Hematopoietic multipotent progenitor cell treated with erythropoietin and hydrocortisone succinate and interleukin-3 and kit ligand, for 15 days (in vitro differentiated cells): ENCODE measurements around the gene APOA1.

Source experiments
- DNase-seq: peaks from one replicate; pipeline ENCODE4 v3.0.0-alpha.2; 2015; ENCODE audit warnings: low spot score

The APOA1 gene

DNA sequence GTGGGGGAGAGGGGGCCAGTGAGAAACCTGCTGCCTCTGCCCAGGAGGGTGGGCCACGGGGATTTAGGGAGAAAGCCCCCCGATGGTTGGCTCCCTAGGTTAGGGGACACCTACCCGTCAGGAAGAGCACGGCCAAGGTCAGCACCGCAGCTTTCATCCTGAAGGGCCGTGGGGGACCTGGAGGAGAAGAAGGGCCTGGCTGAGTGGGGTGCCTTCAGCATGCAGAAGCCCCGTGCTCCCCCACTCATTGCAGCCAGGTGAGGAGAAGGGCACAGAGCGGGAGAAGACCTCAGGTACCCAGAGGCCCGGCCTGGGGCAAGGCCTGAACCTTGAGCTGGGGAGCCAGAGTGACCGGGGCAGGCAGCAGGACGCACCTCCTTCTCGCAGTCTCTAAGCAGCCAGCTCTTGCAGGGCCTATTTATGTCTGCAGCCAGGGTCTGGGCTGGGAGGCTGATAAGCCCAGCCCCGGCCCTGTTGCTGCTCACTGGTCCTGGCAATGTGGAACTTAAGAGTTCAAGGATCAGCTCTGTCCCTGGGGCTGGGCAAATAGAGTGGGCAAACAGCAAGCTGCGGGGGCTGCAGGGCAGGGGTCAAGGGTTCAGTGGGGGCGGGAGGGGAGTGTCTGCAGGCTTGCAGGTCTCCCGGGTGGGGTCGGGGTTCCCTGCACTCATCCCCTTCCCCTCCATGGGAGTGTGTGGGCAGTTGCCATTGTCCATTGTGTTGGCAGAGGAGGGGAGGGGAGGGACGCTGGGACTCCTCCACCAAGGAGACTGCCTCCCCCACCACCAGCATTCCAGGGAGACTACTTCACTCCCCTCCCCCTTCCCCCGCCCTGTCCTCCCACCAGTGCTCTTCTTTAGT lies at the start of gene APOA1:
Gene APOA1, minus strand, starts transcription at position 392 of the 861 bp plus-strand sequence. Its CDS starts 235 bp downstream, at position 157.
- DNase-seq, result no peak

GRCh38 chr11:116885951-116886655 lies 48.7 kb upstream of the APOA1 start:
- no peak for DNase-seq

GRCh38 chr11:116882386-116882785 lies 45.0 kb upstream of the APOA1 start:
- DNase-seq, result no peak

- DNase-seq, result no peak
Observed at GRCh38 chr11:116881143-116881542, 43.7 kb upstream of the APOA1 start.

GRCh38 chr11:116879800-116880625 lies 42.6 kb upstream of the APOA1 start:
- DNase-seq, result peak; percentile 60

DNA sequence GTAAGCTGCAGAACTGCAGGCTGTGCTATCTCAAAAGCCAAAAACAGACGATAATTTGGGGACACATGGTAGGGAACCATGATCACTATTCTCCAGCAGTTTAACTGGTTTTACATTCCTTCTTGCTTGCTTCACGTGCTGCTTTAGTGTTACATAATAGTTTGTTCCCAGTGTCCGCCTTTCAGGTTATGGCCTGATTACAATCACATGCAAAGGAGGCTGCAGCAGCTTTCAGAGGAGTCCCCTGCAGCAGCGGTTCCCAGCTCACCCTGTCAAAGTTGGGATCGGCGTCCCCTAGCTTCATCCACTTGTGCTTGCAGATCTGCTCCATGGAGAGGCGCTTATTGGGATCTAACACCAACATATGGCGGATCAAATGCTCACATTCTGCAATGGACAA lies 39.2 kb upstream of the APOA1 start:
- DNase-seq, result no peak

- no peak for DNase-seq
Observed at GRCh38 chr11:116875194-116875593, 37.8 kb upstream of the APOA1 start.

- no peak for DNase-seq
Observed at GRCh38 chr11:116874251-116874650, 36.8 kb upstream of the APOA1 start.

DNA sequence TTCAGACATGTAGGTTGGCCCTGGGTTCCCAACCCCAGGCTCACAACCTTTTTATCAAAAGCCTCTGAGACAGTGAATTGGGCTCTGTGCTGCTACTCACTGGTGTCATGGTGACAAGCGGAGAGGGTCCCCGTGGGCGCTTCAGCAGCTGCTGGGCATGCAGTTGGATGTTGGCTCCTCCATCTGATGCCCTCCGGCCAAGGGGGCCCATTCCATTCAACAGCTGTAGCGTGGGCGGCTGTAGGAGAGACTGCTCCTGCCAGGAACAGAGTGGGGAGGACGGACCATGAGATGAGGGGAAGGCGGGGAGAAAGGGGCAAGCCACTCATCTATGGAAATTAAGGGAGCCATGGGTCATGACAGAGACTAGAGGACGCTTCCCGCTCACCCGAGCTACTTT lies 36.0 kb upstream of the APOA1 start:
- DNase-seq, result no peak

- no peak for DNase-seq
Observed at GRCh38 chr11:116871248-116871647, 33.8 kb upstream of the APOA1 start.

DNA sequence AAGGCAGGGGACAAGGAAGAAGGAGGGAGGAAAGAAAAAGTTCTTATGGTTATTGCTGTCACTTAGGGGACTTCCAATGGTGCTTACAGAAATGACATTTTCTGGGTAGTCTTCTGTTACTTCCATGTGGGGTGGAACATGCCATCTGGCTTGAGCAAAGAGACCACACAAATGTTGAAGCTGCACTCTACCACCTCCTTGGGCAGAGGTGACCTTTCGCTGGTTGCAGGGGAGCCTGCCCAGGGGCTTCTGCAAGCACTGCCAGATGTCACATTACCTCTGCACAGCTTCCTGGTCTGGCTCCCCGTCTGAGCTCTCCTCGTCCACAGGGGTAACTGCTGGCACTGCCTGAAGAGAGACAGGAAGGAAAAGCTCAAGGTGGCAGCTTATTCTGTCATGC lies 32.6 kb upstream of the APOA1 start:
- no peak for DNase-seq

GRCh38 chr11:116869610-116870009 lies 32.2 kb upstream of the APOA1 start:
- no peak for DNase-seq

DNA sequence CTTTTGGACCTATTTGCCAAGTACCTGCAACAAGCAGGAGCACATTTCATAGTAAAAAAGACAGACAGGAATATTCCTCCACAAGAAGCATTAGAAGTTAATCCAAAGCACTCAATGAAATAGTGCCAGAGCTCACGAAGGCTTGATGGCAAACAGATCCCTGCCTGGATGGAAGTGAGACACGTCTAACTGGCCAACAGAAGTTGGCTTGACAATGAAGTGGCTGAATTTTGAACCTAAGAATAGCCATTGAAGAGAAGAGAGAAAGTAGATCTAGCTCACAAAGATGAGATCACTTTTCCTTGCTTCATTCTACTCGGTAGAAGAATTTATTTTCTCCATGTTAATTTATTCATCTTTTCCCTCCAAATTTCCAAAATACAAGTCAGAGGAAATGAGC lies 30.6 kb upstream of the APOA1 start:
- DNase-seq, result no peak

DNA sequence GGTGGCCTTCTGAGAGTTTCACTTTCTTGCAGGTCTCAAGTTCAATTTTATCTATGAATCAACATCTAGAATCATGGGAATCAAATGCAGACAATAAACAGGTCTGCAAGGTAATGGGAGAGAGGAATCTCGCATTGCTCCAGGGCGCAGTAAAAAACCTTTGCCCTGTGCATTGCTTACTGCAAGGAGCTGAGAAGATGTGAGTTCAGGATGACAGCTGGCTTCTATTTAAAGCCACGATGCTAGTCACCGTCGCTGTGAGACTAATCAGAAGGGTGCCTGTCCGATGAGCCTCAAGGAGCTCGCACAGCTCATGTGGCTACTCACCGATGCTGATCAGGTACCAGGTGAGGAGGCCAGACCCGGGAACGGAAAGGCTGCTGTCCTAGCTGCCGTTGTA lies 30.2 kb upstream of the APOA1 start:
- DNase-seq, result no peak

DNA sequence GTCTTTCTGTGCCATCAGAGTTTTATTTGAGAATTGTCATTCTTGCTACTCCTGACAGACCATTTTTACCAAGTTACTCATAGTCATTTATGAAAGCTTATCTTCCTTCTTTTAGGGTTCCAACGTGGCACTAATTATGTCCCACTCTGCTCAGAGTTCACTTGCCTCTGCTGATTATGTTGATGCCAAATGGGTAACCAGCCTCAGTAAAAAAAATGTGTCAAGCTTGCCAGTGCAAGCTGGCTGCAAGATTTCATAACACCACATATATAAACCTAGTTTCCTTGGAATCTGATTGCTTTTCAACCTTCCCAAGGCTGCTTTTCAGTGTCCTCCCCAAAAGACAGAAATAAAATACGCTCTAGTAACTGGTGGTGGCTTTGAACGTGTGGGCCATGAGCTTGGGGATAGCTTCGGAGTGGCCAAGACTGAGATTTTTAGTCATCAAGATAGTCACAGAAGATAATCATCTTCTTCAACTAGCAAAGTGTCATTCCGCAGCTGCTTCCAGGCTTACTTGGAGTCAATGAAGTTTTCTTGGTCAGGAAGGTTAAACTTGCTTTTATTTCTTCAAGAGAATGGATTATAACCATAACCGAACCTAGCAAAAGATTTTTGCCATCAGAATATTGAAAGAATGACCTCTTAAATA lies 29.5 kb upstream of the APOA1 start:
- DNase-seq, result no peak

DNA sequence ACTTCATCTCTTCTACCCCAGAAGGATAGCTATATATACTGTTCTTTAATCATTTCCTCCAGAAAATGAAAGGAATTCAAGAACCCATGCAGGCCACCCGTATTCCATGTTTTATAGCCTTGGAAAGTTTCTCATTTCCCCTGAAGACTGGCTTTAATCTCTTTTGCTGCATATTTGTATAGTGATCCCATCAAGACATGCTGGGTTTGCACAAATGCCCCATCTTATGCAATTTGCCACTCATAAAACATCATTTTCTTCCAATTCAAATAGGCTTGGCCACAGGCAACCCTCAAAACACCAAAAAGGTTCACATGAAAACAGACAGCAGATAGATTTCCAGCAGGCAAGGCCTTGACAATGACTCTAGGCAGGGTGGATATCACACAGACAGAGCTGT lies 28.3 kb upstream of the APOA1 start:
- DNase-seq, result no peak

DNA sequence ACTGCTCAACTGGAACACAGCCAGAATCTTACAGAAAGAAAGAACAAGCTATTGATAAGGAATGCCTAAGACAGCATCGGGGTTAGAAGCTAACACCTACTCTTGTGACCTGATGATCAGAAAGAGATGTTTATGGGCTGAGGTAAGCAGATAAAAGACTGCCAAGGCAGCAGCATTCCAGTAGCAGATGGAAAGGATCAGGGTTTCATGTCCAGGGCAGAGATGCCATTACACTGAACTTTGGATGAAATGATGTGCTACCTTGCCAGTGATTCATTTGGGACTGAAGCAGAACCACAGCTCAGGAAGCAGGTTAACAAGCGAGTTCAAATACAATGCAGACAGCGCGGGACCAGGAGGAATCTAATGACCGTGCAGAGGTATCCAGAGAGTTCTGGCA lies 27.1 kb upstream of the APOA1 start:
- no peak for DNase-seq

DNA sequence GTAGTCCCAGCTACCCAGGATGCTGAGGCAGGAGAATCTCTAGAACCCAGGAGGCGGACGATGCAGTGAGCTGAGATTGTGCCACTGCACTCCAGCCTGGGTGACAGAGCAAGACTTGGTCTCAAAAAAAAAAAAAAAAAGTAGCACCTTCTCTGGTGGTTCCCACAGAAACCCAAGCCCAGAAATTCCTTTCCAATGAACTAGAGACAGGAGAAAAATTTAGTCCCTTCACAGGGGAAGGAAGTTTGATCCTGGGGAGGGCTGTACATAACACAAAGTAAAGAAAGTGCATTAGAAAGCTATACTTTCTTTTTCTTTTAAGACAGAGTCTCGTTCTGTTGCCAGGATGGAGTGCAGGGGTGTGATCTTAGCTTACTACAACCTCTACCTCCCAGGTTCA lies 25.5 kb upstream of the APOA1 start:
- DNase-seq, result no peak

- DNase-seq, result no peak
Observed at GRCh38 chr11:116862185-116862584, 24.8 kb upstream of the APOA1 start.

DNA sequence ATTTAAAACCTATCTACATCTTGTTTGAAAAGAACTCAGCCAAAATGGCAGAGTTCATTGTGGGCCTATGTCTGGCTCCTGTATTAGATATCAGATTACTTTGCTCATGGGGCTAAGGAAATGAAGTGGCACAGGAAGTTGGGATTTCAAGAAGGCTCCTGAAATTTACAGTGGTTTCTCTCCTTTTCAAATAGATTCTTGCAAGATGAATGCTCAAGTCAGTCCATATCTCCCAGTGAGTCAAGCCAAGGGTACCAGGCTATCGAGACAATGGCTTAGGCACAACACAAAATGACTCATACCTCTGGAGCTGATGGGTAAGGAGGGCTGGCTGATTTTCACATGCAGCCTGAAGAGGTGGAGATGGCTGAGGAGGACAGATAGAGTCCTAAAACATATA lies 24.1 kb upstream of the APOA1 start:
- no peak for DNase-seq

GRCh38 chr11:116860303-116860702 lies 22.9 kb upstream of the APOA1 start:
- no peak for DNase-seq

- DNase-seq, result no peak
Observed at GRCh38 chr11:116859175-116859574, 21.8 kb upstream of the APOA1 start.
